Jurkat, Clone E6-1 (cell line): ENCODE results near the gene LRMDA.

Experiments used
- DNase-seq: peaks from one replicate; pipeline ENCODE4 v3.0.0-alpha.2; 2011; ENCODE audit warnings: low read depth, low spot score
- H3K4me3 ChIP-seq: 2 replicates; pipeline ENCODE4 v1.5.1; 2011; ENCODE audit warnings: mild to moderate bottlenecking, low read length, control low read depth, moderate library complexity

The LRMDA gene

GRCh38 chr10:76405922-76406321 is 974.5 kb downstream of the LRMDA start:
- DNase-seq, result no peak
- no peak overlapping the region for H3K4me3 ChIP-seq

- DNase-seq, result no peak
- no peak overlapping the region for H3K4me3 ChIP-seq
Measured at GRCh38 chr10:76408646-76409045, 977.2 kb downstream of the LRMDA start.

GRCh38 chr10:76411729-76412435 is 980.5 kb downstream of the LRMDA start:
- DNase-seq, result no peak
- no peak overlapping the region for H3K4me3 ChIP-seq

- no peak for DNase-seq
- no peak overlapping the region for H3K4me3 ChIP-seq
Measured at GRCh38 chr10:76415554-76415953, 984.1 kb downstream of the LRMDA start.

GRCh38 chr10:76416642-76417041 is 985.2 kb downstream of the LRMDA start:
- no peak overlapping the region for H3K4me3 ChIP-seq
- no peak for DNase-seq

- no peak for DNase-seq
Measured at GRCh38 chr10:76420725-76421124, 989.3 kb downstream of the LRMDA start.

GRCh38 chr10:76422769-76423168 is 991.3 kb downstream of the LRMDA start:
- H3K4me3 ChIP-seq, result no peak overlapping the region
- DNase-seq, result no peak

More at GRCh38 chr10:76420725-76421124, 989.3 kb downstream of the LRMDA start:
- H3K4me3 ChIP-seq, result no peak overlapping the region

GRCh38 chr10:76428551-76429367 is 997.3 kb downstream of the LRMDA start:
- no peak overlapping the region for H3K4me3 ChIP-seq
- no peak for DNase-seq

- no peak for DNase-seq
Measured at GRCh38 chr10:76429368-76430060, 998.1 kb downstream of the LRMDA start.

GRCh38 chr10:76430061-76430645 is 998.7 kb downstream of the LRMDA start:
- H3K4me3 ChIP-seq, result no peak overlapping the region
- DNase-seq, result no peak

More at GRCh38 chr10:76429368-76430060, 998.1 kb downstream of the LRMDA start:
- no peak overlapping the region for H3K4me3 ChIP-seq

GRCh38 chr10:76432016-76433012 is 1000.9 kb downstream of the LRMDA start:
- H3K4me3 ChIP-seq, result no peak overlapping the region
- no peak for DNase-seq

GRCh38 chr10:76433161-76434005 is 1002.0 kb downstream of the LRMDA start:
- no peak for DNase-seq
- no peak overlapping the region for H3K4me3 ChIP-seq

GRCh38 chr10:76435157-76435556 is 1003.7 kb downstream of the LRMDA start:
- DNase-seq, result no peak
- no peak overlapping the region for H3K4me3 ChIP-seq

GRCh38 chr10:76436401-76436811 is 1005.0 kb downstream of the LRMDA start:
- no peak for DNase-seq
- H3K4me3 ChIP-seq, result no peak overlapping the region

- DNase-seq, result no peak
- no peak overlapping the region for H3K4me3 ChIP-seq
Measured at GRCh38 chr10:76436981-76437380, 1005.6 kb downstream of the LRMDA start.

GRCh38 chr10:76440426-76440825 is 1009.0 kb downstream of the LRMDA start:
- no peak overlapping the region for H3K4me3 ChIP-seq
- no peak for DNase-seq

GRCh38 chr10:76442113-76442512 is 1010.7 kb downstream of the LRMDA start:
- no peak for DNase-seq

More at GRCh38 chr10:76442113-76442512, 1010.7 kb downstream of the LRMDA start:
- H3K4me3 ChIP-seq, result no peak overlapping the region
